DMS 273 treated with DMSO at 0.1 percent for 48 hours (cell line): Measurements from ENCODE around the gene CCT7.

Experiments
- DNase-seq: peaks from one replicate; lab custom pipeline; 2025; lab: John Stamatoyannopoulos, UW

Gene CCT7

DNA sequence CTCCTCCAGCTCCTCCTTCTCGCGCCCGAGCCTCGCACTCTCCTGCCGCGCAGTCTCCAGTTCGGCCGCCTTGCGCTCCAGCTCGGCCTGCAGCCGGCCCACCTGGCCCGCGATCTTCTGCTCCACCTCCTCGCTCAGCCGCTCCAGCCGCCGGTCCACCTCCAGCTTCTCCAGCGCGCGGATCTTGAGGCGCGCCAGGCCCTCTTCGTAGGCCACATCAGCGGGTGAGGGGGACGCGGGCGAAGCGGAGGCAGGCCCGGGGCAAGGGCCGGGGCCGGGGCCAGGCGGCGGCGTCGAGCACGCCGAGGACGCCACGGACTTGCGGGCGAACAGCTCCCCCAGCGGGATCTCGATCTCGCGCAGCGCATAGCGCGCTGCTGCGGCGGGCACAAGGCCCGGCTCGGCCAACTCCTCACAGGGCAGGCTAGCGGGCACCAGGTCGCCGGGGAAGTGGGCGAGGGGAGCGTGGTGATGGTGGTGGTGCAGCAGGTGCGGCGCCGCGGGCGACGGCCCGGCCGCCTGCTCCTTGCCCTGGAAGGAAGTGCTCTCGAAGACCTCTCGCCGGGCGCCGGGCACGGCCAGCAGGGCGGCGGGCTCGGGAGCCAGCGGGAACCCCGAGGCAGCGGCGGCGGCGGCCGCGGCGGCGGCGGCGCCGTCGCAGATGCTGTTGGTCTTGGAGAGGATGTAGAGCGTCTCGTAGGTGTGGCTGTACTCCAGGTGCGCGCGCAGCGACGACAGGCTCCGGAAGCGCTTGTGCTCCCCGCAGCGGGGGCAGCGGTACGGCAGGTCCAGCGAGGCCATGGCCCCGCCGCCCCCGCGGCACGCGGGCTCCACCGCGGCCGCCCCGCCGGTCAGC lies 35.0 kb downstream of the CCT7 start:
- DNase-seq: no peak

DNA sequence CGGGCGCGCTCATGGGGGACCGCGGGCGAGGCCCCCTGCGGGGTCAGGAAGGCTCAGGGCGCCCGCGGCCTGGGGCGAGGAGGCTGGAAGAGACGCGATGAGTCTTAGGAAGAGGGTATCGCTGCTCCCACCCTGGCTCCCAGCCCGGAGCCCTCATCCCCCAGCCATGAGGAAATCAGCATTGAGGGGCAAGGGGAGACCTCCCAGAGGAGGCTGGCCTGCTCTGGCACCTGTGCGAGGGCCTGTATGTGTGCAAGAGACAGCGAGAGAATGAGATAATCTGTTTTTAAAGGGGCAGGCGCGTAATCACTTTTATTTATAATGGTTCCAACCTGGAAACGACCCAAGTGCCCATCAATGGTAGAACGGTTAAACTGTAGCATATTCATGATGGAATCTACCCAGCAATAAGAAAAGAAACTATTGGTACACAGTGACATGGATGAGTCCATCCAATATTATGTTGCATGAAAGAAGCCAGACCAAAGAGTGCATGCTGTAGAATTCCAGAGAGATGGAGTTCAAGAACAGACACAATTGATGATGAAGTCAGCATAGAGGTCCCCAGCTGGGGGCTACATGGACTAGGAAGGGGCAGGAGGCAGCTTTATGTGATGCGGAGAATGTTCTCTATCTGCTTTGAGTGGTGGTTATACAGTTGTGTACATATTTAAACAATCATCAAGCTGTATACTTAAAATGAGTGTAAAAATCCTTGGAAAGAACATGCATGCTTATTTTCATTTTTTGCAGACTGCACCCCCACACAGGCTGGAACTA lies 35.8 kb downstream of the CCT7 start:
- no peak for DNase-seq

DNA sequence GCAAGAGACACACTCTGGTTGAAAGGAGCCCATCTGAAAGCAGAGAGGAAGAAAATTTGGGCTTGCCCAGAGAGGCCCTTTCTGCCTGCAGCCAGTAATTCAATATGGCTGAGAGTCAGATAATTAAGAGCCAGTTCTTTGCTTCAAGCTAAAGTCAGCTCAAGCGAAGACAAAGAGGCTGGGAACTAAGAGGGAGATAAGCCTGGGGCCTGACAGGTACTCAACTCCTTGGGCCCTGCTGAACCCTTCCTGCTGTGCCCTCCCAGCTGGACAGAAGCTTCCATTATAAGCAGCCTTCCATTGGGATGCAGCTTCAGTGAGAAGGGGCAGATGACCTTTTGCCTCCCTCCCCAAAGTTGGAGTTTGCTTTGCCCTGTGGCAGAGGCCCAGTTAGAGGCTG lies 38.2 kb downstream of the CCT7 start:
- no peak for DNase-seq

DNA sequence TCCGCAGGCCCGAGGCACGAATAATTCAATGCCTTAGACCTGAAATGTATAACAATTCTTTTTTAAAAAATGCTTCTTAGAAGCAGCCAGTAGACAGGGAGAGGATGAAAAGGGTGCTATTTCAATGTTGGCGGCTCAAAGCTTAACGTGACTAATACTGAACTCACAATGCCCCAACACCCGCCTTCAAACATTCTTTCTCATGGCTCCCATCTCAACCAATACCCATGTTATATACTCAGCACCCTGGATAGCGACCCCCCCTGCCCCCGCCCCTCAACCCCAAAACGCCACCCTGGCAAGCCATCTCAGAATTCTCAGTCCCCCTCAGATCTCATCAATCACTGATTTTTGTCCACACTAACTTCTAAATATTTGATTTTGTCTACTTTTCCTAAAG lies 45.7 kb downstream of the CCT7 start:
- DNase-seq: no peak

DNA sequence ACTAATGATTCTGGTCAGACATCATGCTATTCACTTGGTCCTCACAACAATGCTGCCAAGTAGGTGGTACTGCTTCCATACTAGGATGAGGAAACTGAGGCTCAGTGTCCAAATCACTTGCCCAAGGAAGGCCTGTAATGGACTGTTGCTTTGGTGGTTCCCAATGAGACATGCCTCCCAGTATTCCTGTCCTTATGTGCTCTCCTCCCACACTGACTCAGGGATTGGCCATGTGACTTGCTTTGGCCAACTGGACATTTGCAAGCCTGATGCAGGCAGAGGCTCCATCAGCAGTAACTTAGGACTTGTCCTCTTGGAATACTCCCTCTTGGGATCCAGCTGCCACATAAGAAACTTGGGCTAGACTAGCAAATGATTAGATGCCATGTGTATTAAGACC lies 47.1 kb downstream of the CCT7 start:
- DNase-seq: no peak

DNA sequence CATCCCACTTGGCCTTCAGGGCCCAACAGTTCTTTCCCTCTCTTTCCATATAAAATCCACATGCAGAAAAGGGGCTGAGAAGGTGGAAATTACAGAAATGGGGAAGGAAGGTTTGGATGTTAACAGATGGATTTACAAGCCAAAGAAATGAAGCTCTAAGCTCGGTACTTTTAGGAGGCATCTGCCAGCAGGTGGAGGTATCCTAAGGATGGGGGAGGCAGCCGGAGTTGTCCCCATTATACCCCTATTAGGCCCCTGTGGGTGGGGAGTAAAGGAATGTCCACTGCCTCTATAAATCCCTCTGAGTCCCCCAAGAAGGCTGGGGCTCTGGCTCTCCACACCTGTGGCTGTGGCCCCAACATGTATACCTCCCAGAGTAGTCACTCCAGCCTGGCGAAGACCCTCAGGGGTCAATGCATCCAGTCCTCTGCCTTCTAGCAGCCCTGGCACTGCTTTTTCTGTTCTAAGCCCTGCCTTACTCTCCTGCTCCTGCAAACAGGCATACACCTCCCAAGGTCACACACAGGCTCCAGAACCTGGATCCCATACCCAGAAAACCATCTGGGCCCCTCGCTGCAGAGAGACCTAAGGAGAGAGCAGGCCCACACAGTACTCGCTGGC lies 48.9 kb downstream of the CCT7 start:
- DNase-seq: no peak

DNA sequence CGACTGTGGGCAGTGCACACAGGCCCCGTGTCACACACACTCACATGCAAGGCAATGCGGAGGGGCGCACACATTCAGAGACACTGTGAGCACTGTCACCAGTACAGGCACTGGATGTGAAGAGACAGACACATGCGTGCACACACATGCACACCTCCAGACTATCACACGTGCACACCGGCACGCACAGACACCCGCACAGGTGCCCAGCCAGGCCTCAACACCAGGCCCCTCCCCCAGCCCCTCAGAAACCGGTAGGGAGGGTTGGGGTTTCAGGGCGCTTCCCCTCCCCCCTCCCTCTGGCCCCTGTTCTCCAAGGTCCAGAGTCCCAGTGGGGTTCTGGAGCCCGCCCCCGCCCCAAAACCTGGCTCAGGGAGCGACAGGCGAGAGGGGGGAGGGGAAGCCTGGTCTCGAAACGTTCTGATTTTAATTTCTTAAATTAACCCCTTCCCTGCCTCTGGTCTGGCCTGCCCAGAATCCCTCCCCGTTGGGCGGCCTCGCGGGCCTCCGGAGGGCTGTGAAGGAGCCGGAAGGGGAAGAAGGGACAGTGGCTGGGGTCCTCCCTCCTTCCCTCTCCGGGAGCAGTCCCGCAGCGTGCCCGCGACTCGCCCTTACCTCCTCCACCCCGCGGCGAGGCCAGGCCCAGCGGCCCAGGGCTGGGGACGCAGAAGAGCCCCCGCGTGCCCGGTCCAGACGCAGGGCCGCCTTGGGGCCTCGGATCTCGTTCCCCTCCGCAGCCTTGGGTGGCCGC lies 49.6 kb downstream of the CCT7 start:
- no peak for DNase-seq

DNA sequence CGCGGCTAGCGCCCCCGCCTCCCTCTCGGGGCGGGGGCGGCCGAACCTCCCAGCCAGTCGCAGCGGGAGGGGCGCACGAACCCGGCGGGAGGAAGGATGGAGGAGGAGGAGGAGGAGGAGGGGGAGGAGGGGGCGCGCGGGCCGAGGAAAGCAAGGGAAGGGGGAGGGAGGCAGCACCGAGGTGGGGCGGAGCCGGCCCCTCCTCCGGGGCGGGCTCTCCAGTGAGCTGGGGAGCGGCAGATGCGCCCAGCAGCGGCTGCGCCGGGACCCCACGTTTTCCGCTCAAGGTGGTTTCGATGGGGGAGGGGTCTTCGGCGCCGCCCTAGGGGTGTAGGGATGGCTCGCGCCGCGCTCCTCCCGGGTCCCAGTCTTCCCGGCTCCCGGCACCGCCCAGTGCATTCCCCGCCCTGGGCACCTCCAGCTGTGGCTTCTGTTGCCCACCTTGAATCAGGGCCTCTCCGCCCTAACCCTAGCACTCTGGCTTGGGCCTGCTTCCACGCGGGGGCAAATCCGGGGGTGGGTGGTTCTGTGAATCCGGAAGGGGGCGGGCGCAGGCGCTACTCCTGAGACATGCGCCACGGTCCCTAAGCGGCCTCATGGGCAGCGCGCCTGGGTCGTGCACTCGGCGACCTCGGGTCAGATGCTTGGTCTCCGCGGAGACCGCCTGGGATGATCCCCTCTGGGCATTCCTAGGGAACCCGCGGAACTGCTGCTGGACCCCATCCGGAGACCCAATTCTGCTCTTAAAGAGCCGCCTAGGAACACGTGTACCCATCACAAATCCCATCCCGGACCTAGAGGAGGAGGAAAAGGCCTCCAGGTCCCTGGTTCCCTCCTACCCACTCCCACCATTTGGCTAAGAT lies 50.4 kb downstream of the CCT7 start, which contains the start of gene FBXO41:
Gene FBXO41, minus strand, starts transcription at position 183 of the 863 bp plus-strand sequence. CDS start 14,848 bp downstream, outside the sequence.
- DNase-seq: peak; percentile 67

DNA sequence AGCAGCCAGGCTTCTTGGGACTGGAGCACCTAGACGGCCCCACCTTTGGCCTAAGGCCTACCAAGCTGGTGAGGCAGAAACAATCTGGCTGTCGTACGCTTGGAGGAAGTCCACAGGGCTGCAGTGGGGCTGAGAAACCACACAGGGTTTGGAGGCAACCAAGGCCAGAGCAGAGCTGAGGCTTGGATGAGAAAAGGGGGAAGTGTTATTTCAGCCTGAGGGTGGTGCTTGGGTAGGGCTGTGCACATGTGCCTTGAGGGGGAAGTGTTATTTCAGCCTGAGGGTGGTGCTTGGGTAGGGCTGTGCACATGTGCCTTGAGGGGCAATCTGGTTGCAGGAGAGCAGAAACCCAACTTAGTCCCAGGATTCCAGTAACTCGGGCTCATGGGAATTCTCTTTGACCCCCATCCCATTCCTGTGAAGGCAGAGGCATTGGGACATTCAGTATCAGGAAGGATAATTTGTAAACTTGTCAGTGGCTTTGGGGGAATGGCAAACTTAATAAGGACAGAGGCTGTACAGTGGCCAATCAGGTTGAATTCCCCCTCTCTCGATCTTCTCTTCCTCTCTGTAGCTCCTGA lies 51.1 kb downstream of the CCT7 start:
- peak; percentile 12 for DNase-seq

DNA sequence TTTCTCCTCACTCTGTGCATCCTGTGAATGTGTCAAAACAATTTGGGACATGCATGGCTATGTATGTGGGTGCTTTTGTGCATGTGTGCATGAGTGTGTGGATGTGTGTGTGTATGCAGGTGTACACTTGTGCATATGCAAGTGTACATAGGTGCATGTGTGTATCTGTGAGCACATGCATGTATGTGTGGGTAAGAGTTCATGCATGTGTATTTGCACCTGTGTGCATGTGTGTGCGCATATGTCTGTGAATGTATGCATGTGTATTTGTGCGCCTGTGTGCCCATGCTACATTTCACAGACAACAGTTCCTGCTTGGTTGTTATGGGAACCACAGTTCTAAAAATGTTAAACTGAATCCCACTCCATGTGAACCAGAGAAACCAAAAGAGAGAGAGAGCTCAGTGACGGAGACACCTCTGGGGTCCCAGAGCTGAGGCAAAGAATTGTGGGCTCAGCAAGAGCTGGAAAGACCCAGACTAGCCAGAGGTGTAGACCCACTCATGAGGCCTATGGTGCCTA lies 52.1 kb downstream of the CCT7 start:
- no peak for DNase-seq

DNA sequence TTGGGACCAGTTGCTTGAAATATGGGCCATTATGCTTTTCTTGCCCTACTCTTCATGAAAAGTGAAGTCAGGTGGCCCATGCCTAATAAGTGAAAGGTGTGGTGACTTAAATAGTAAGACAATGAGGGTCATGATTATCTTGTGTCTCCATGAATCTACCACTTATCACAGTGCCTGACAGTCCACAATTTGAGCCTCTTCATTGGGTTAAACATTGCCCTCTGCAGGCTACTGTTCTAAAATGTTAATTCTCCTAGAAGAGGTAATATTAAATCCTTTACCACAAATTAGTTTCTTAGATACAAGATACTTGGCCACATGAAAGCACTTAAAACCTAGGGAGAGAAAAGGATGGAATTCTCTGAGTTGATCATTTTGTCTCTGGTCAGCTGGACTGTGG lies 55.2 kb downstream of the CCT7 start:
- no peak for DNase-seq

DNA sequence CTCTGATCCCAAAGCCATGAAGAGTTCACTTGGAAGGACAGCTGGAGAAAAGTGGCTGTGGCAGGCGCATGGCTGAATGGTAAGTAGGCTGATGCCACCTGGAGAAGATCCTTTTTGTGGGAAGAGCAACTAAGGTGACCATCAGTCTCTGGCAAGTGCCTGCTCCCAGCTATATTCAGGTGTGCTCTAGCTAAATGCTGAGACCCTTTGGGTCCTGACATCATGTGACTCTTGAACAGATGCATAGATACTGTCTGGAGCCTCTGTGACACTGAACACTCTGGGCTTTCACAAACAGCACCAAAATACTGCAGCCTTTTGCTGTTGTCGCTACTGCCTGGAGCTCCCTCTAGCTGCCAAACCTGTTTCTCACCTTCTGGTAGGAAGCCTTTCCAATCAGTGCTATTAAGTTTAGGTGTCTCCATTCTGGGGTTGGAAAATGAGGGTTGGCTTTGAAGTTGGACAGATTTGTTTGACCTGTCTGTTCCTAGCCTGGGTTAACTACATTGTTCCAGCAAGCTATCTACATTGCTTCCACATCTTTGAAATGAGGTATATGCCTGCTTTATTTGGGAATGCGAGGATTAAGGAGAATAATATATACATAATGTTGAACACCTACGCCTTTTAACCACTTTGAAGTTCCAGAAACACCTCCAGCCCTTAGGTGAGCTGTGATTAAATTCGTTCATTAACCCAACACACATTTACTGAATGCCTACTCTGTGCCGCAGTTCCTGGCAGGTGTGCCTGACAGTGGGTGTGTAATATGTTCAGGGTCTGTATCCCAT lies 56.1 kb downstream of the CCT7 start:
- peak; percentile 56 for DNase-seq

DNA sequence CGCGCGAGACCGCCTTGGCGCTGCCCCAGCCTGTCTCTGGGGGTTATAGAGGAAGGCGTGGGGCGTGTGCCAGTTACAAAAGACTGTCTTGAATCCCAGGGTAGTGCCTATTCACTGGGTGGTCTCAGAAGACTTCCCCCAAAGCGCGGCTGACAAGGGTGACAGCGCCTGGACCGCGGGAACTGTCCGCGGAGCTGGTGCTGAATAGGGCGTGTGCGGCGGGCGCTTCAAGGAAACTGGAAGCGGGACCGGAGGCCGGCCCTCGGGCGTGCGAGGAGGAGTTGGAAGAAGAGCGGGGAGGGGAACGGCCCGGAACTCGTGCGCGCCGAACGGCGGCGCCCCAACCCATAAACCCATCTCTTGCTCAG lies 57.0 kb downstream of the CCT7 start:
- peak; percentile 20 for DNase-seq

DNA sequence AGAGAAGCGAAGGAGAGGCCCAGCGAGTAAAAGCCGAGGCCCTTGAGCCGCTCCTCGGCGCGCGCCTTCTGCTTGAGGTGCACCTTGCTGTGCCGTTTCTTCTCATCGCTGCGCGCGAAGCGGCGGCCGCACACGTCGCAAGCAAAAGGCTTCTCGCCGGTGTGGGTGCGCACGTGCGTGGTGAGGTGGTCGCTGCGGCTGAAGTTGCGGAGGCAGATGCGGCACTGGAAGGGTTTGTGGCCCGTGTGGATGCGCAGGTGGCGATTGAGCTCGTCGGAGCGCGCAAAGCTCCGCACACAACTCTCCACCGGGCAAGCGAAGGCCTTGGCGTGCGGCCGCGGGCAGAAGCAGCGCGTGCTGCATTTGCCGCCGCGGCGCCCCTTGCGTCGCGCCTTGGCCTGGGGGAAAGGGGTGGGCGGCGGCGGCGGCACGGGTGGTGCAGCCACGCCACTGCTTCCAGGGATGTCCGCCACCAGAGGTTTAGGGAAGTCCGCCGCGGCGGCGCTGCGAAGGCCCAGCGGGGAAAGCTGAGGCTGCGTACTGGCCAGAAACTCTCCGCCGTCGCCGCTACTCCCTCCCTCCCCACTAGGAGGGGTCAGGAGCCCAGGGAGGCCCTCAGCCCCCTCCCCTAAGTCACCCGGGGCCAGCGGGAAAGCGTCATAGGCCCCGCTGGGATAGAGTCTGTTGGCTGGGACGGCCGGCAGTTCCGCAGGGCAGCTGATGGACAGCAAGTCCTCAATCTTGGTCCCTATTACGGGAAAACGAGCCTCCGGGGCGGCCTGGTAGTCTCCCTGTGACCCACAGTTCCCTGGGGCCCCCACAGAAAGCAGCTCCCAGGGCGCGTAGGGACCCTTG lies 57.6 kb downstream of the CCT7 start:
- DNase-seq: no peak

DNA sequence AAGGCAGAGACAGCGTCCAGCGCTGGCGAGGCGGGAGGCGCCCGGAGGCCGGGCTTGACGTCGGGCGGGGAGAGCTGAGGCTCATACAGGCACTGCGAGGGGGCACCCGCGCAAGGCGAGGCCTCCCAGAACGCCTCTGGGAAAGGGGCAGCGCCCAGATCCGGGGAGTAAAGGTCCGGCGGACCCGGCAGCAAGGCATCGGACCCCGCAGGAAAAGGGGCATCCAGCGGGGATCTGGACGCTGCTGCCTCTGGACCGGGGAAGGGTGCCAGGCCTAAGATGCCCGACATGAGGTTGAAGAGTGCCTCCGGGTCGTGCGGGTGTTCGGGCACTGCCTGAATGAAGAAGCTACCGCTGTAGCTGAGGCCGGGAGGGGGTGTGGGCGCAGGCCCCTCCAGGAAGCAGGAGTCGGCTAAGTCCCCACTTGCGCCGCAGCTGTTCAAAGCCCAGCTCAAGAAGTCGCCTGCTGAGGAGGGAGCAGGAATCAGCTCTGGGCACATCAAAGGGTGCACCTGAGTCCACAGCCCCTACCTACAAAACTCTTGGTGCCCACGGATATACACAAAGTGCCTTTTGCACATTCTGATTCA lies 58.3 kb downstream of the CCT7 start:
- no peak for DNase-seq

DNA sequence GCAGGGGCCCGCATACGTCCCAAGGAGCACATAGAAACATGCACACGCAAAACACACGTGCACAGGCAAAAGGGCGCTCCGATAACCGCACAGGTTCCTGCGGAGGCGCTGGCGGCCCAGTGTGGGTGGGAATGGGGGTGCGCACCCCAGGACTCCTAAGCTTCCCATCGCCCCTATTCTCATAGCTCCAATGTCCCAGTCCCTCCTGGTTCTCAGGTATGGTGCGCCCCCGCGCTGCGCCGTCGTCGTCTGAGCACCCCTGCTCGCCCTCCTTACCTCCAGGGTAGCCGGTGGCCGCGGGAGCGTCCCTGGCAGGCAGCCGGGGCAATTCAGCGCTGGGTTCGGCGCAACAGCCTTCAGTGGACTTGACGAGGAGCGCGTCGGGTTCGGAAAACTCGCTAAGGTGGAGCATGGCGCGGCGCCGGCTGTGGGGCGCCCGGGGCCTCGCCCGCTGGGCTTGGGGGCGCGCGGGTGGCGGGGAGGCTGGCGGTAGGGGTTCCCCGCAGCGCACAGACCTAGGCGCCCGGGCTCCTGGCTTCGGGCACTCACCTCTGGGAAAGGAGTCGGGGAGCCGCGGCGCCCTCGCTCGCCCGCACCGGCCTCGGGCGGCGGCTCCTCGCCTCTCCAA lies 58.9 kb downstream of the CCT7 start:
- DNase-seq: no peak

DNA sequence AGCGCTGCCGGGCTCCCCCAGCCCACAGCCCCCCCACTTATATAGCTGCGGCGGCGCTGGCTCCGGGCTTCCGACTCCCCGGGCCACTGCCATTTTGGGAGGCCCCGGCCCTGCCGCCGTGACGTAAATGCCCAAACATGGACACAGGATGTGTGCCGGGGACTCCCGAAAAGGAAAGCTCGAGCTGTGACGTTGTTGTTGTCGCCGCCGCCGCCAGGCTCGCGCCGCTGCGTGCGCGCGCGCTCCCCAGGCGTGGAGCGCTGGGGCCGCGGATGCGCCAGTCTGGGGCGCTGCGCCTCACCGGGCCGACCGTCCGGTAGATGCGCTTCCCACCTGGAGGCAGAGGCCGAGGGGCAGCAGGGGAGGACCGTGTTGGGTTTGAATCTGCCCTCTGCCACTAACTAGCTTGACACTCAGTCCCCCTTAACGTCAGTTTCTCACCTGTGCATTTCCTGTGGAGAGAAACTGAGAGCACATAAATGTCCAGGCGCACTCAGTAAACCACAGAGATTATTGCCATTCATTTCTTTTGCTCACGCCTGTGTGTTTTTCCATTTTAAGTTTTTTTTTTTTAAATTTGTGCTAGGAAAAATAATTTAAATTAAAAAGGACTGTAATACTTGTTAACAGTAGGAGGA lies 59.5 kb downstream of the CCT7 start, which contains the start of gene EGR4:
Gene EGR4, minus strand, starts transcription at position 15 of the 638 bp plus-strand sequence. CDS start 231 bp downstream, outside the sequence.
- DNase-seq: peak; percentile 76
